ENCODE measurements around the gene MLLT10.

DNA sequence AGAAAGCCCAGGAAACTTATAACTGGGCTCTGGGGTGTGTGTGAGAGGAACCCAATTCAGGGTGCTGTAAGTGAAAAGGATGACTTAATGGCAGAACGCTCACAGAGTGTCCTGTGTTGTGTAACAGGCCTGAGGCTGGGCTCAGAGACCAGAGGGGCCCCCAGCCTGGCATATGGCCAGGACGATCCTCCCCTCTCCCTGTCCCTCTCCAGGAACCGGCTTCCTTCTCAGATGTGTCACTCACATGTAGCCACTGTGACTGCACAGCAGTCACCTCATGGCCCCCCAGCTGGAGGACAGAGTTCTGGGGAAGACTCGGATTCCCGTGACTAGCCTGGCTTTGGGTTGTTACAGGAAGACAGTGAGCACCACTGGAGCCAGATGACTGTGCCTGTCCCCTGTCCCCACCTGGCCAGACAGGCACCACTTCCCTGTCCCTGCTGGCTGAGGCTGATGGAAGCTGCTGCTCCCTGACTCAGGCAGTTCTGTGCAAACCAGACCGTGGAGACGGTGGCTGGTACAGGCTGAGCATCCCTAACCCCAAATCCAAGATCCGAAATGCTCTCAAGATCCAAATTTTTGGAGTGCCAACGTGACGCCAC is 220.5 kb downstream of the MLLT10 start:
- TF ChIP-seq EZH2 (IDR thresholded peaks at IDR 0.05) (no peak), CTCF (IDR thresholded peaks at IDR 0.05) (no peak)

All from neural progenitor cell (in vitro differentiated cells).